HFF-Myc (cell line): ENCODE data around the gene RPP14.

Source experiments
- DNase-seq: peaks from one replicate; pipeline ENCODE4 v3.0.0-alpha.2; 2011; ENCODE audit warnings: low read depth; ENCODE audit errors: extremely low read depth
- H3K4me3 ChIP-seq: replicated peaks from 2 replicates; pipeline ENCODE4 v1.5.1; 2011; ENCODE audit warnings: low read depth, mild to moderate bottlenecking, control low read depth, low read length
- TF ChIP-seq, protein P1 (sequence below): IDR thresholded peaks from 2 replicates; pipeline ENCODE4 v1.5.1; 2012; ENCODE audit warnings: mild to moderate bottlenecking, low read depth, low read length, control low read depth; ENCODE audit errors: missing control alignments

The RPP14 gene

DNA sequence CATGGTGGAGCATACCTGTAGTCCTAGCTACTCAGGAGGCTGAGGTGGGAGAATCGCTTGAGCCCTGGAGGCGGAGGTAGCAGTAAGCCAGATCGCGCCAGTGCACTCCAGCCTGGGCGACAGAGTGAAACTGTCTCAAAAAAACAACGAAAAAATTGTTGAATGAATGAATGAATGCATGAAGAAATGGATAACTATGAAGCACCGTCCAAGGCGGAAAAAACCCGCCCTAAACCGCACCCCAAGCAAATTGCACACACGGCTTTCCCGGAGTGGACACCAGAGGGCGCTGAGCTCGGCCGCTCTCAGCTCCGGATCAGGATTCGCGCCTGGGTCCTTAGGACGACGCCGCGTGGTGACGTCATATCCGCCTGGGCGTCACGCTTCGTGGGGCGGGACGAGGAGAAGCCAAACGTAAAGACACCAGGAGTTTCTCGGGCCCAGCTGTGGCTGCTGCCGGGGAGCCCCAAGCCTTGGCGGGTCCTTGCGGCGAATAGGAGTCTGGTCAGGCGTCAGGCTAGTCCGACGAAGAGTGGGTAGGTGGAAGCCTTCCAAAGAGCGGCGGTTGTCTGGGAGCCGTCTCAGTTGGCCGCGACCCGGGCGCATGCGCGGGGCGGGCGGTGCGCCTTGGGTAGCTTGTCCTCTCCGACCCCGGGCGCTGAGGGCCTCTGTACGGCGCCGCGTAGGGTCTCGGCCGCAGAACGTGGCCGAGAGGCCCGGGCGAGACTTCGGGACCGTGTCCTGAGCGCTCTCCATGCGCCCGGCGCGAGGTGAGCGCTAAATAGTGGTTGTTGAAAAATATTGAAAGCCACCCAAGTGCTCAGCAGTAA is at the start of gene RPP14, which contains the start of gene HTD2:
Gene RPP14, plus strand, starts transcription at position 364 of the 830 bp plus-strand sequence. CDS start 4,085 bp downstream, outside the sequence.
Gene HTD2, plus strand, starts transcription at position 639 of the 830 bp plus-strand sequence. CDS start 11,094 bp downstream, outside the sequence.
- H3K4me3 ChIP-seq: peak within 1 kb of the TSS; percentile 97
- peak; percentile 90 for DNase-seq
- TF ChIP-seq, protein P1, sequence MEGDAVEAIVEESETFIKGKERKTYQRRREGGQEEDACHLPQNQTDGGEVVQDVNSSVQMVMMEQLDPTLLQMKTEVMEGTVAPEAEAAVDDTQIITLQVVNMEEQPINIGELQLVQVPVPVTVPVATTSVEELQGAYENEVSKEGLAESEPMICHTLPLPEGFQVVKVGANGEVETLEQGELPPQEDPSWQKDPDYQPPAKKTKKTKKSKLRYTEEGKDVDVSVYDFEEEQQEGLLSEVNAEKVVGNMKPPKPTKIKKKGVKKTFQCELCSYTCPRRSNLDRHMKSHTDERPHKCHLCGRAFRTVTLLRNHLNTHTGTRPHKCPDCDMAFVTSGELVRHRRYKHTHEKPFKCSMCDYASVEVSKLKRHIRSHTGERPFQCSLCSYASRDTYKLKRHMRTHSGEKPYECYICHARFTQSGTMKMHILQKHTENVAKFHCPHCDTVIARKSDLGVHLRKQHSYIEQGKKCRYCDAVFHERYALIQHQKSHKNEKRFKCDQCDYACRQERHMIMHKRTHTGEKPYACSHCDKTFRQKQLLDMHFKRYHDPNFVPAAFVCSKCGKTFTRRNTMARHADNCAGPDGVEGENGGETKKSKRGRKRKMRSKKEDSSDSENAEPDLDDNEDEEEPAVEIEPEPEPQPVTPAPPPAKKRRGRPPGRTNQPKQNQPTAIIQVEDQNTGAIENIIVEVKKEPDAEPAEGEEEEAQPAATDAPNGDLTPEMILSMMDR: peak; percentile 97

DNA sequence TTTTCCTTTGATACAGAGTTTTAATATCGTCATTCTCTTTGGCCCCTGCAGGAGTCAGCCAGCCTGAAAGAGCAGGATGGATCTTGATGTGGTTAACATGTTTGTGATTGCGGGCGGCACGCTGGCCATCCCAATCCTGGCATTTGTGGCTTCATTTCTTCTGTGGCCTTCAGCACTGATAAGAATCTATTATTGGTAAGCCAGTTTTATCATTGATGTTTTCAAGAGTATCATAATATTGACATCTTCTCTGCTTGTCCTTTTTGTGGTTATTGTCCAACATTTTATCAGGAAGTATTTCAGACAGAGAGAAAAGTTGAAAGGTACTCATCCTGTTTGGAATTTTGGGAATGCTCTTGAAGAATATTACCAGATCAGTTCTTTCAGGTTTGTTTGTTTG is 49.5 kb upstream of the RPP14 start:
- no peak overlapping the region for H3K4me3 ChIP-seq
- no peak for DNase-seq
- TF ChIP-seq, protein P1: no peak

DNA sequence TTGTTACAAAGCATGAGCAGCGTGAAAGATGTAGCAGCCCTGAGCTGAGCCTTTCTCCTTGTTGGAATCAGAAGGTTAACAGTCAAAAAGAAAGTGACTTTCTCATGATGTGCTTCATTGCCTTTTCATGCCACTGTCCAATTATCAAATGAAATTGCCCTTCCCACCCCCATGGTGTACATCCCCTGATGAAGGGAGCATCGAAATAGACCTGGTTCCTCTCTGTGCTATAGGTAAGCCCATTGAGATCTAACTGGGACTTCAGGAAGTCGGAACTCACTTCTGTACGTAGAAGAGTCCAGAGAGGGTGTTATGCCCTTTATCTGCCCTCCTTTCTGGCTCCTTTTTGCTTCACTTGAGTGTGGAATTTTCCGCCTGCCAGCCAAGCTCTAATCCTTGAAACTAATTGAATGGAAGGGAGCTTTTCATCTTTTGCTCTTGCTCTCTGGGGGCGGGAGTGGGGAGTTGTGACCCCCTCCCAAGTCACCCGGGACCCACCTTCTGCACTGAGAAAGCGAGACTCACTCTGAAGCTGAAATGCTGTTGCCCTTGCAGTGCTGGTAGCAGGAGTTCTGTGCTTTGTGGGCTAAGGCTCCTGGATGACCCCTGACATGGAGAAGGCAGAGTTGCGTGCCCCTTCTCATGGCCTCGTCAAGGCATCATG is 47.5 kb upstream of the RPP14 start:
- H3K4me3 ChIP-seq: no peak overlapping the region
- TF ChIP-seq, protein P1: no peak
- no peak for DNase-seq

DNA sequence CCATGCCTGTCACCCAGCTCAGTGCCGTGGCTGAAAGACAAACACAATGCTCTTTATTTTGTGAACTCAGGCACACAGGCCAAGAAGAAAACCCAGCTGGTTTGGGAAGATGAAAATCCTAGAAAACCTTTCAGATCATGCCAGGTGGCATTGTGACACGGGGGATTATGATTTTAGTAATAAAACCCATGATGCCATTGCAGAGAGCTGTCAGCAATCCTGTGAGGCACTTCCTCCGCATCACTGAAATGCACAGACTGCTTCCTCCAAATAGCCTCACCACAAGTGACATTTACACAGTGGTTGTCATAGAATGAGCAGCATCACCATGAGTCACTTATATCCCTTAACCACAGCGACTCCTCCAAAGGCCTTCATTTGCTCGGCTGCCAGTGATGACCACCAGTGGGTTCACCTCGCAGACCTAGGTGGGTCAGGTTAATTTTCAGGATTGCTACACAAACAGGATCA is 45.7 kb upstream of the RPP14 start:
- TF ChIP-seq, protein P1: no peak
- H3K4me3 ChIP-seq: no peak overlapping the region
- DNase-seq: no peak

DNA sequence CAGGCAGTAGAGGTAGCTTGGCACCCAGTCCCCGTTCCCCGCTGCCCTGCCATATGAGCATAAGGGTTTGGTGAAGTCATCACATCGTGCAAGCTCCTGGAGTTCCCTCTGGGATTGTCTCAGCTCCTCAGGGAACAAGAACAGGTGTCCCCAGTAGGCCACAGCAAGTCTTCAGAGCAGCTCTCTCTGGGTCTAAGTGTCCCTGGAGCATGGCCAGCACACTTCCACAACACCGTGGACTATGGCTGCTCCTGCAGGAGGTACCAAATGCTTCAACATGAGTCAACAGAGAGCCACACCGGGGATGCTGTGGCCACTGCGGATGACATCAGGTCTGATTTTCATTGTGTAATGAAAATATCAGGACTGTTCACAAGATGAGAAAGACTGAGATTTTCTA is 45.3 kb upstream of the RPP14 start:
- DNase-seq: no peak
- H3K4me3 ChIP-seq: no peak overlapping the region
- TF ChIP-seq, protein P1: no peak

DNA sequence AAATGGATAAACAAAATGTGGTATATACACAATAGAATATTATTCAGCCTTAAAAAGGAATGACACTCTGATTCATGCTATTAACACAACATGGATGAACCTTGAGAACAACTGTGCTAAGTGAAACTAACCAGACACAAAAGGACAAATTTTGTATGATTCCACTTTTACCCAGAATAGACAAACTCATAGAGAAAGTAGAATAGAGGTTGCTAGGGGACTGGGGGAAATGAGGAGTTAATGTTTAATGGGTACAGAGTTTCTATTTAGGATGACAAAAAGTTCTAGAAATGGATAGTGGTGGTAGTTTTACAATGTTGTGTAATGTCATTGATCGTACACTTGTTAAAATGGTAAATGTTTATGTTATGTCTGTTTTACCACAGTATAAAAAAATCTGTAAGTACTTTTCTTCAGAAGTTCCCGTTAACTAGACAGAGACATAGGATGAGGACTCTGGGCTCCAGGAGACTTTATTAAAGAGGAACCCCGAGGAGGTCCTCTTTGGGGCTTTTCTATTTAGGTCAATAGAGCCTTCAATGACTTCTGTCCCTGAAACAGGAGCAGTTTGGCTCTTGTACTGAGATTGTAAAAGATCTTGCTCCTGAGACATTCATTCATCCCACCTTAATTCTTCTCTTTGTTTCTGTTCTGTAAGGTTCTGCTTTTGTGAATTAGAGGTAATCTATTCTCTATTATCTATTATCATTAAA is 43.9 kb upstream of the RPP14 start:
- TF ChIP-seq, protein P1: no peak
- no peak for DNase-seq
- no peak overlapping the region for H3K4me3 ChIP-seq
